Trophoblast cell (in vitro differentiated cells and primary cell): ENCODE measurements around the gene ADRA2C.

Source experiments
- DNase-seq, 2 donors: peaks; one replicate each; pipeline ENCODE4 v3.0.0-alpha.2; 2016
- H2AFZ ChIP-seq: 2 replicates; pipeline ENCODE4 v1.6.1; 2013; ENCODE audit warnings: low read length, moderate library complexity, mild to moderate bottlenecking; ENCODE audit not compliant: insufficient read depth, poor library complexity
- H2AK5ac ChIP-seq: 2 replicates; pipeline ENCODE4 v1.6.1; 2013; ENCODE audit warnings: mild to moderate bottlenecking, low read length
- H2BK120ac ChIP-seq: 2 replicates; pipeline ENCODE4 v1.6.1; 2013; ENCODE audit warnings: low read length, mild to moderate bottlenecking, moderate library complexity; ENCODE audit not compliant: insufficient read depth, poor library complexity
- H2BK12ac ChIP-seq: 2 replicates; pipeline ENCODE4 v1.6.1; 2013; ENCODE audit warnings: mild to moderate bottlenecking, low read length, moderate library complexity
- H2BK5ac ChIP-seq: 2 replicates; pipeline ENCODE4 v1.6.1; 2013; ENCODE audit warnings: low read length, low read depth, moderate library complexity, mild to moderate bottlenecking; ENCODE audit not compliant: poor library complexity
- H3K14ac ChIP-seq: 2 replicates; pipeline ENCODE4 v1.6.1; 2013; ENCODE audit warnings: mild to moderate bottlenecking, low read length
- H3K18ac ChIP-seq: 2 replicates; pipeline ENCODE4 v1.6.1; 2013; ENCODE audit warnings: mild to moderate bottlenecking, low read length
- H3K23ac ChIP-seq: 2 replicates; pipeline ENCODE4 v1.6.1; 2013; ENCODE audit warnings: low read length
- H3K27ac ChIP-seq: 2 replicates; pipeline ENCODE4 v1.5.1; 2013; ENCODE audit warnings: low read depth, mild to moderate bottlenecking, inconsistent platforms, low read length, moderate library complexity
- H3K27me3 ChIP-seq: 2 replicates; pipeline ENCODE4 v1.6.1; 2013; ENCODE audit warnings: inconsistent platforms, mild to moderate bottlenecking, low read length, moderate library complexity; ENCODE audit not compliant: insufficient read depth
- H3K36me3 ChIP-seq, 2 experiments: 1 replicate in 1 of 2; 2 replicates in 1 of 2; pipeline ENCODE4 v1.6.1; 2013; ENCODE audit warnings: low read length in 2 of 2, mild to moderate bottlenecking in 2 of 2, moderate library complexity in 1 of 2; ENCODE audit not compliant: insufficient read depth in 2 of 2, control insufficient read depth in 1 of 2
- H3K4ac ChIP-seq: 2 replicates; pipeline ENCODE4 v1.6.1; 2013; ENCODE audit warnings: low read depth, mild to moderate bottlenecking, low read length, moderate library complexity
- H3K4me1 ChIP-seq, 2 experiments: 1 replicate in 1 of 2; 2 replicates in 1 of 2; pipeline ENCODE4 v1.6.1; 2013; ENCODE audit warnings: low read length in 2 of 2, mild to moderate bottlenecking in 2 of 2, moderate library complexity in 1 of 2; ENCODE audit not compliant: insufficient read depth in 2 of 2, control insufficient read depth in 1 of 2
- H3K4me2 ChIP-seq: 2 replicates; pipeline ENCODE4 v1.6.1; 2013; ENCODE audit warnings: inconsistent platforms, mild to moderate bottlenecking, low read length, moderate library complexity
- H3K4me3 ChIP-seq: 2 replicates; pipeline ENCODE4 v1.5.1; 2013; ENCODE audit warnings: mild to moderate bottlenecking, low read depth, low read length, inconsistent platforms
- H3K79me1 ChIP-seq: one replicate; pipeline ENCODE4 v1.6.1; 2013; ENCODE audit warnings: low read length
- H3K79me2 ChIP-seq: 2 replicates; pipeline ENCODE4 v1.6.1; 2013; ENCODE audit warnings: low read length, mild to moderate bottlenecking; ENCODE audit not compliant: control insufficient read depth, insufficient read depth, poor library complexity
- H3K9ac ChIP-seq: 2 replicates; pipeline ENCODE4 v1.6.1; 2013; ENCODE audit warnings: mild to moderate bottlenecking, low read length
- H3K9me3 ChIP-seq: 2 replicates; pipeline ENCODE4 v1.6.1; 2013; ENCODE audit warnings: low read depth, mild to moderate bottlenecking, control low read depth, inconsistent platforms, low read length; ENCODE audit not compliant: insufficient read depth
- H4K12ac ChIP-seq: 2 replicates; pipeline ENCODE4 v1.6.1; 2013; ENCODE audit warnings: low read depth, mild to moderate bottlenecking, low read length, moderate library complexity
- H4K8ac ChIP-seq: 2 replicates; pipeline ENCODE4 v1.6.1; 2013; ENCODE audit warnings: low read depth, mild to moderate bottlenecking, low read length, moderate library complexity
- H4K91ac ChIP-seq: one replicate; pipeline ENCODE4 v1.6.1; 2013; ENCODE audit warnings: low read depth, mild to moderate bottlenecking, low read length, moderate library complexity
- WGBS: extraction: QIAGEN DNeasy Blood & Tissue Kit; methylation state at CpG from one replicate; pipeline ENCODE4 v1.1.7; 2013; ENCODE audit warnings: missing lambda C conversion rate; ENCODE audit not compliant: insufficient read length, insufficient coverage; ENCODE audit errors: extremely low coverage; 5-methylcytosine and 5-hydroxymethylcytosine counted together

ADRA2C gene

GRCh38 chr4:3762264-3762663 is 3.9 kb upstream of the ADRA2C start:
- Histone ChIP-seq H2BK5ac (no peak overlapping the region), H3K9me3 (peaks cover 6% of the 10 kb centered on the region), H4K12ac (no peak overlapping the region), H3K23ac (no peak overlapping the region), H3K9ac (no peak overlapping the region), H2BK12ac (no peak overlapping the region), H2BK120ac (no peak overlapping the region), H3K4ac (no peak overlapping the region), H3K4me3 (no peak overlapping the region), H2AFZ (no peak overlapping the region), H2AK5ac (no peak overlapping the region), H3K79me2 (no peaks in the 10 kb centered on the region), H3K14ac (no peak overlapping the region), H3K18ac (no peak overlapping the region), H3K79me1 (no peaks in the 10 kb centered on the region), H4K91ac (no peak overlapping the region), H3K36me3 (no peaks in the 10 kb centered on the region), H3K27me3 (peaks cover 6% of the 10 kb centered on the region), H4K8ac (no peak overlapping the region), H3K4me2 (no peak overlapping the region), H3K4me1 (peaks cover 5 to 10% of the 10 kb centered on the region in 2 experiments), H3K27ac (no peak overlapping the region)
- WGBS: no CpG with 5 or more reads among the region's 8 CpGs
- DNase-seq: no peak

GRCh38 chr4:3762753-3763549 is 3.2 kb upstream of the ADRA2C start:
- no peak overlapping the region for H2BK12ac ChIP-seq
- H3K27ac ChIP-seq: no peak overlapping the region
- H3K9ac ChIP-seq: no peak overlapping the region
- no peaks in the 10 kb centered on the region for H3K79me2 ChIP-seq
- WGBS: no CpG with 5 or more reads among the region's 24 CpGs
- H3K27me3 ChIP-seq: peaks cover 10% of the 10 kb centered on the region
- H4K8ac ChIP-seq: no peak overlapping the region
- H3K4ac ChIP-seq: no peak overlapping the region
- no peak overlapping the region for H2BK120ac ChIP-seq
- H2AFZ ChIP-seq: no peak overlapping the region
- H2BK5ac ChIP-seq: no peak overlapping the region
- H3K18ac ChIP-seq: no peak overlapping the region
- H3K79me1 ChIP-seq: no peaks in the 10 kb centered on the region
- H4K12ac ChIP-seq: no peak overlapping the region
- no peaks in the 10 kb centered on the region for H3K36me3 ChIP-seq
- peaks cover 5 to 12% of the 10 kb centered on the region in 2 experiments for H3K4me1 ChIP-seq
- H3K9me3 ChIP-seq: peaks cover 6% of the 10 kb centered on the region
- H2AK5ac ChIP-seq: no peak overlapping the region
- no peak overlapping the region for H3K4me2 ChIP-seq
- no peak overlapping the region for H3K23ac ChIP-seq
- DNase-seq: no peak
- no peak overlapping the region for H4K91ac ChIP-seq
- no peak overlapping the region for H3K14ac ChIP-seq
- H3K4me3 ChIP-seq: no peak overlapping the region

- peak overlapping the region; percentile 34 for H2AFZ ChIP-seq
- no peak overlapping the region for H3K18ac ChIP-seq
- H2BK120ac ChIP-seq: no peak overlapping the region
- H3K27me3 ChIP-seq: peaks cover 10% of the 10 kb centered on the region
- H3K36me3 ChIP-seq: no peaks in the 10 kb centered on the region
- H2BK5ac ChIP-seq: no peak overlapping the region
- peak overlapping the region; percentile 62 for H3K4me2 ChIP-seq
- no CpG with 5 or more reads among the region's 101 CpGs for WGBS
- H2AK5ac ChIP-seq: no peak overlapping the region
- no peak overlapping the region for H3K9ac ChIP-seq
- no peak overlapping the region for H3K23ac ChIP-seq
- peaks cover 6% of the 10 kb centered on the region for H3K9me3 ChIP-seq
- no peak overlapping the region for H3K27ac ChIP-seq
- H3K79me2 ChIP-seq: no peaks in the 10 kb centered on the region
- H4K91ac ChIP-seq: no peak overlapping the region
- H3K14ac ChIP-seq: no peak overlapping the region
- DNase-seq: peak in 1 of 2 donors; percentile 24
- H3K79me1 ChIP-seq: no peaks in the 10 kb centered on the region
- H4K8ac ChIP-seq: no peak overlapping the region
- peaks cover 5 to 12% of the 10 kb centered on the region in 2 experiments for H3K4me1 ChIP-seq
- peak overlapping the region; percentile 13 for H3K4me3 ChIP-seq
- H3K4ac ChIP-seq: no peak overlapping the region
- peak overlapping the region; percentile 35 for H4K12ac ChIP-seq
- H2BK12ac ChIP-seq: no peak overlapping the region
Observed at GRCh38 chr4:3765271-3766035, 732 bp upstream of the ADRA2C start.

- Histone ChIP-seq H3K79me2 (no peaks in the 10 kb centered on the region), H3K36me3 (no peaks in the 10 kb centered on the region), H3K79me1 (no peaks in the 10 kb centered on the region), H2BK5ac (no peak overlapping the region), H3K9ac (no peak overlapping the region), H3K27me3 (peaks cover 10% of the 10 kb centered on the region), H3K9me3 (peaks cover 6% of the 10 kb centered on the region), H2BK12ac (no peak overlapping the region), H2AFZ (no peak overlapping the region), H4K8ac (no peak overlapping the region), H3K27ac (no peak overlapping the region), H3K4me1 (peaks cover 5 to 12% of the 10 kb centered on the region in 2 experiments), H3K4me2 (peak overlapping the region; percentile 62), H3K14ac (no peak overlapping the region), H4K12ac (no peak overlapping the region), H4K91ac (no peak overlapping the region), H2BK120ac (no peak overlapping the region), H3K23ac (no peak overlapping the region), H2AK5ac (no peak overlapping the region), H3K4me3 (peak overlapping the region; percentile 6), H3K18ac (no peak overlapping the region), H3K4ac (no peak overlapping the region)
- no CpG with 5 or more reads among the region's 107 CpGs for WGBS
- no peak for DNase-seq
Observed at GRCh38 chr4:3766785-3767569, 792 bp downstream of the ADRA2C start.
